ELR (cell line): ENCODE results near the gene ANKRD13B.
"Not testable (repeated sequence)": the region's sequence is repeated elsewhere in the genome, so short reads cannot be mapped to it uniquely, and the experiment has no call there.

Experiments
- DNase-seq: peaks from one replicate; pipeline ENCODE4 v3.0.0-alpha.2; 2015; ENCODE audit warnings: low read depth

Gene ANKRD13B

DNA sequence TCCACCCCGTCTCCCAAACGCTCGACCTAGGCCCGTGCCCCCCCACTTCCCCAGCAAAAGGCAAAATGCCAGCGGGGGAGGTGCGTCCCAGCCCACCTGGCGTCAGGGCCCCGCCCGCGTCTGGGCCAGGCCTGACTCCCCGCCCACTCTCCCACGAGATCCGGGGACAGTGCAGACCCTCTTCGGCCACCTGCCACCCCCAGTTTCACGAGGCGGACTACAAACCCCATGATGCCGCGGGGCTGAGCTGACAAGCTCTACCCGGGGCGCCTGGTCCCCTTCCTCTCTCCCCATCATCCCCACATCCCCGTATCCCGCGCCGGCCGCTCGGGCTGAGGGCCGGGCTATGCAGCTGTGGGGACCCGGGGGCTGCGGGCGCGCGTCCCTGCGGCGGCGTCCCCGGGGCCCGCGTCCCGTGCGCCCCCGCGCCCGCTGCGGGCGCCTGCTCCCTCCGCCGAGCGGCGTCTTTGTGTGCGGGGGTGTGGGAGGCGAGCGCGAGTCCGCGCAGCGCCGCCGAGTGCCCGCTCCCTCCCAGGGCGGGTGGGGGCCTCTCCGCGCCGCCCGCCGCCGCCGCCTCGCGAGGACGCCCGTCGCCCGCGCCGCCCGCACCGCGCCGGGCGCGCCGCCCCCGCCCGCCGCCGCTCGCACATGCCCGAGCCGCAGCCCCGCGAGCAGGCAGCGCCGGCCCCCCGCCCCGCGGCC, at the start of gene ANKRD13B:
TSS of gene ANKRD13B (plus strand) at position 283 of the 702 bp plus-strand sequence. CDS start 490 bp downstream, outside the sequence.
- peak; percentile 49 for DNase-seq

DNA sequence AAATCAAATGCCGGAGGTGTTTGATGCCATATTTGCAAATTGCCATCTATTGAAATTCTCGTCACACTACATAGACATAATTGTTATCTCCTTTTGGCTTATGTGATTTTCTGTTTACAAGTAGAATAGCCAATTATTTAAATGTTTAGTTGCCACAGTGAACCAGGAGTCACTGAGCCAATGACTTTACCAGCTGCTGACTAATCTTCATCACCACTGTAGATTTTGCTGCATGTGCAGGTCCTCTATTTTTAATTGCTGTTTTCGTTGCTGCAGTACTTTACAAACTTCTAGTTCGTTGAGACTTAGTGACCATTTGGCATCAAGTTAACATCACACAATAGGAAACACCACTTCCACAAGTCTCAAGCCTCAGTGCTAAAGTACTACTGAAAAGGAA, 48.9 kb upstream of the ANKRD13B start:
- no peak for DNase-seq

- no peak for DNase-seq
Measured at GRCh38 chr17:29546085-29546484, 46.8 kb upstream of the ANKRD13B start.

DNA sequence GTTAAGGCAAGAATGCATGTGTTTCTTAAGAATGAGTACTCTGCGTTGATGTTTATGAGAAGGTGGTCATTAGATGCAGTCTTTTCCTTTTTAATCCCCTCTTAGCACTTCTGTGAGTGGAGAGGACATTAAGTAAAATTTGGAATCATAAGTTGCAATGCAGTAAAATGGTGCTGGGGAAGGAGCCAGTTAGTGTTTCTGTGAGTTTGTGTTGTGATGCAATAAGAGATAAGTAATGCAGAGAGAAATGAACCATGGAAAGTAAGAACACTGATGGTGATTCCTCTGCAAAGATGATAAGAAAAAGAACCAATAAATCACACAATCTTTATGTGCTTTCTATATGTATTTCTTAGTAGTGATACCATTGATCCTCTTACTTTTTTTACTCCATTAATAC, 46.1 kb upstream of the ANKRD13B start:
- DNase-seq: no peak

DNA sequence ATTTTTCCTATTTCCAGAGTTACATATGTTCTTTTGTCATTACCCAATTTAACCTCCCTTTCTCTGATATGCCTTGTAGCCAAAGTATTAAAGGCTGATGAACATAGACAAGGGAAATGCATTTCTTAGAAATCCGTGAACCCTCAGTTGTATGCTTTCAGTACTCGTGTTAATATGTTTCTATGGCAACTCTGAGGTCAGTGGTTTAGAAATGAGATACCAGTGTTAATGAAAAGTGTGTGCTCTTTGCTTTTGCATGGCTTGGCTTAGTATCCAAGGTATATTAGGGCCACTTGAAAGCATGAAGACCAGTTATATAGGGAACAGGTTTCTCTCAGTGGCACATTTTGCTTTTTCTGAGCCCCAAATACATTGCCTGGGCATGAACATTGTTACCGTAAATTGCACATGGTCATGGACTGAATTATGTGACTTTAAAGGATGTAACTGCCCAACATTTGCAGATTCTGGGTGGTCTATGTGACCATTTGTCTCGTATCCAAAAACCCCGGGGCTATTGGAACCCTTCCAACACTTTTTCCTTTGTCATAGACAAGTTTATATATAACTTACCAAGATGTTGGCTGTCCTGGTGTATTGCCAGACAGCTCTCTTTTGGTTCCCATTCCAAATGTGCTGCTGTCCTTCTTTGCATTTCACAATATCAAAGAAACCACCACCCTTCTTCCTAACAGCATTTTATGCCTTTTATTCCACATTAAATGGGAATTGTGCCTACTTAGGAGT, 43.6 kb upstream of the ANKRD13B start:
- no peak for DNase-seq

- DNase-seq: no peak
Measured at GRCh38 chr17:29555840-29556239, 37.1 kb upstream of the ANKRD13B start.

DNA sequence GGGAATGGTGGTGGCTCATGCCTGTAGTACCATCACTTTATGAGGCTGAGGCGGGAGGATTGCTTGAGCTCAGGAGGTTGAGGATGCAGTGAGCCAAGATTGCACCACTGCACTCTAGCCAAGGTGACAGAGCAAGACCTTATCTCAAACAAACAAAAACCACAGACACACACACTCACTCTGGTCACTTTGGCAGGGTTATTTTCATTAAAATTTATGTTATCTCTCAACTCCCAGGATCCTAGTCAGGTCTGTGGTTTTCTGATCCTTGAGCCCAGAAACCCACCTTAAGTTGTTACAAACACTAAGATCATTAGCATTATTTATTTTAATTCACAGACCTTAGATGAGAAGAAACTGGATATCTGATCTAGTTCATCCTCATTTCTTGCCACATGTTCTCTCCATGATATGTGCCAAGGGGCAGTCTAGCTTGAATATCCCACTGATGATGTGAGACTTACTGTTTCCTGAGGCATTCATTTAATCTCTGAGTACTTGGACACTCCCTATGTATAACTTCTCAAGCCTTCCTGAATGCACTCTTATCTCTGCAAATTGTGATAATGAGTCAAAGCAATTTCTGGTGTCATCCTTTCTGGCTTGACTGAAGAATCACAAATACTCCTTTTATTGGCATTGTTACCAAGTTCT, 35.7 kb upstream of the ANKRD13B start:
- peak; percentile 19 for DNase-seq

DNA sequence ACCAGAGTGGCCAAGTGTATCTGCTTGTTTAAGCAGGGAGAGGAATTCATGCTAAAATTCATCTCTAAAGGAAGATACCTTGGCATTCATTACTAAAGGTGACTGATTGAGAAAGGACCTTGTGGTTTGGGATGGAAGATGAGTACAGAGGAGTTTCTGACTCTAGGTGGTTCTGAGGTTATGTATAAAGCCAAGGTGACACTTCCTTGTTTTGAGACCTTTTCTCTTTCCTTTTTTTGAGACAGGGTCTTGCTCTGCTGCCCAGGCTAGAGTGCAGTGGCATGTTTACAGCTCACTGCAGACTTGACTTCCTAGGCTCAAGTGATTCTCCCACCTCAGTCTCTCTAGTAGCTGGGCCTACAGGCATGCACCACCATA, 35.2 kb upstream of the ANKRD13B start:
- DNase-seq: no peak

- not testable (repeated sequence) for DNase-seq
Measured at GRCh38 chr17:29558139-29558538, 34.8 kb upstream of the ANKRD13B start.

GRCh38 chr17:29559640-29560039, 33.3 kb upstream of the ANKRD13B start:
- DNase-seq: no peak

GRCh38 chr17:29560316-29560715, 32.6 kb upstream of the ANKRD13B start:
- DNase-seq: no peak

GRCh38 chr17:29561554-29562517, 31.1 kb upstream of the ANKRD13B start:
- DNase-seq: no peak

GRCh38 chr17:29562615-29563014, 30.3 kb upstream of the ANKRD13B start:
- no peak for DNase-seq

DNA sequence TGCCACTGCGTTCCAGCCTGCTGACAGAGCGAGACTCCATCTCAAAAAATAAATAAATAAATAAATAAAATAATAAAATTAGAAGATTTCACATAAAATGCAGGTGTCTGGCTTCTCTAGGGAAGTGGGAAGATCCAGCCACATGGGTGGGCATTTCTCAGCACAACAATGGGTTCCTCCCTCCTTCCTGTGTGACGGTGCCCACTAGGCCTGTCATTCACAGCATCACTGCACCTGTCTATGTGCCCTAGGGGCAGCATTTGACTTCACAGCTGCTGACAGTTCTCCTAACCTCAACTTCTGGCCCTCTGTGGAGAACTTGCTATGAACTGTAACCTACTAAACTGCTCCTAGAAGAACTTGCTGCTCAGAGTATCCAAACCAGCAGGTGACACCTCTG, 29.1 kb upstream of the ANKRD13B start:
- DNase-seq: no peak

GRCh38 chr17:29565643-29566472, 27.1 kb upstream of the ANKRD13B start:
- DNase-seq: no peak

DNA sequence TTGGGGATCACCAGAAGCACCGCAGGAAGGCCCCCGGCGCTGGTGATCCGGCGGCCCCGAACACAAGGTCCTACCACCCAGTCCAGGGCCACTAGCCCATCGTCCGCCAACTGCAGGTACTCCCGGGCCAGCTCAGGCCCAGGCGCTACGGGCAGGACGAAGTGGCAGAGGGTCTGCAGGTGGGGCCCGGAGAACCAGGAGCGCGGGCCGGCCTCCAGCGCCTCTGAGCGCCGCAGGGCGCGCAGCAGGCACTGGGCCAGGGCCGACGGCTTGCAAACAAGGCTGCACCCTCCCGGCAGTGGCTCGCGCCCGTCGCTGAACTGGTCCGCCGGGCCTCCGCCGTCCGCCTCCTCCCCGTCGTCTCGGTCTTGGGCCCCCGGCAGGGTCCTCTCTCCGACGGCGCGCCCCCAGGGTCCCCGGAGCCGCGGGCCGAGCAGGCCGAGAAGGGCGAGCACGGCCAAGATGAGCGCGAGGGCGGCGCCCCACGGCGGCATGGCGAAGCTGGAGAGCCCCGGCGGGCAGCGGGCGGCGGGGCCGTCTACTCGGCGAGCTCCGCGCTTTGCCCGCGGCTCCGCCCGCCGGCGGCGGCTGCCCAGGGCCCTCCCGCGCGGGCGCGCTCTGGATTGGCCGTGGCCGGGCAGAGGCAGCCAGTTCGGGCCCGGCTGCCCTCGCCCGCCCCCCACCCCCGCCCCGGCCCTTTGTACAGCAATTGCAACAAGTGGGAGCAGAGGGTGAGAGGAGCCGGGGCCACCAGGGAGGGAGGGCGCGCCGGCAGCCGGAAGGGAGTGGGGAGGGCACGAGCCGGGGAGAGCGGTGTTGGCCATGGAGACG, 26.2 kb upstream of the ANKRD13B start, which contains the start of gene ABHD15:
TSS of gene ABHD15 (minus strand) at position 565 of the 831 bp plus-strand sequence. CDS start at position 494, 71 bp downstream.
- DNase-seq: peak; percentile 68

DNA sequence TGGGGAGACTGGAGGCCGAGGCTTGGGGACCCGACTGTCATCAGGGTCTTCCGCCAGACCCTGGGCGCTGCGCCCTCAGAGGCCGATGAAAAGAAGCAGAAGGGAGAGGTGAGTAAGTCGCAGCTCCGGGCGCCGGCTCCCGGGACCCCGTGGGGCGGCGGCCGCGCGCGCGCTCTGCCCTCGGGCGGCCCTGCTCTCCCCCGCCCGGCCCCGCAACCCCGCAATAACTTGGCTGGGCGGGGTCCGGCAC, 25.7 kb upstream of the ANKRD13B start:
- peak; percentile 41 for DNase-seq

- DNase-seq: peak; percentile 75
Measured at GRCh38 chr17:29567554-29568330, 25.2 kb upstream of the ANKRD13B start.
